GF-D8 (cell line): ENCODE results near the gene FAM8A1.
"Not testable (repeated sequence)": the region's sequence is repeated elsewhere in the genome, so short reads cannot be mapped to it uniquely, and the experiment has no call there.

Experiments used
- DNase-seq: peaks from one replicate; lab custom pipeline; 2025; lab: John Stamatoyannopoulos, UW

Gene FAM8A1, protein sequence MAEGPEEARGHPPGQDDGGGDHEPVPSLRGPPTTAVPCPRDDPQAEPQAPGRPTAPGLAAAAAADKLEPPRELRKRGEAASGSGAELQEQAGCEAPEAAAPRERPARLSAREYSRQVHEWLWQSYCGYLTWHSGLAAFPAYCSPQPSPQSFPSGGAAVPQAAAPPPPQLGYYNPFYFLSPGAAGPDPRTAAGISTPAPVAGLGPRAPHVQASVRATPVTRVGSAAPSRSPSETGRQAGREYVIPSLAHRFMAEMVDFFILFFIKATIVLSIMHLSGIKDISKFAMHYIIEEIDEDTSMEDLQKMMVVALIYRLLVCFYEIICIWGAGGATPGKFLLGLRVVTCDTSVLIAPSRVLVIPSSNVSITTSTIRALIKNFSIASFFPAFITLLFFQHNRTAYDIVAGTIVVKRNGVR

DNA sequence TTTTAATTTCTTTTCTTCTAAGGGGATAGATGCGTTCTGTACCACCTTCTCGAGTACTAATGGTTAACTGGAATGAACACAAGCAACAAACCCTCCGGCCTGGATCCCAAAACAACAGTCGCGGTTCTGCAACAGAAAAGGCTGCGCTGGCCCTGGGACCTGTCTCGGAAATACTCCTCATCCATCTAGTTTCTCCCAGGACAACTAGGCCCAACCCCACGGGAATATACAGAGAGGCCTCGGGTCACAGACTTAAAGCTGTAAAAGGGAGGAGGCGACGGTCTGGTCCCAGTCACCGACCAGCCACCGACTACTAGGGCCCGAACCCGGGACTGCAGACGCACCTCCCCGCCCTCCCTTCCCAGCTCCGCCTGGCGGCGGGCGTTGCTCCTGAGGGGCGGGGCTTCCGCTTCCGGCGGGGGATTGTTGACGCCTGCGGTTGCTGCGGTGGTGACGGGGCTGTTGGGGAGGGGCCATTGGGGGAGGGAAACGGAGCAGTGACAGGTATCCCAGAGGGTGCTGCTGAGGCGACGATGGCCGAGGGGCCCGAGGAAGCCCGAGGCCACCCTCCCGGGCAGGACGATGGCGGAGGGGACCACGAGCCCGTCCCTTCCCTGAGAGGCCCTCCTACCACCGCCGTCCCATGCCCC, at the start of gene FAM8A1:
Gene FAM8A1, plus strand, starts transcription at position 426 of the 650 bp plus-strand sequence. Its CDS starts 108 bp downstream, at position 534.
- peak; percentile 72 for DNase-seq

DNA sequence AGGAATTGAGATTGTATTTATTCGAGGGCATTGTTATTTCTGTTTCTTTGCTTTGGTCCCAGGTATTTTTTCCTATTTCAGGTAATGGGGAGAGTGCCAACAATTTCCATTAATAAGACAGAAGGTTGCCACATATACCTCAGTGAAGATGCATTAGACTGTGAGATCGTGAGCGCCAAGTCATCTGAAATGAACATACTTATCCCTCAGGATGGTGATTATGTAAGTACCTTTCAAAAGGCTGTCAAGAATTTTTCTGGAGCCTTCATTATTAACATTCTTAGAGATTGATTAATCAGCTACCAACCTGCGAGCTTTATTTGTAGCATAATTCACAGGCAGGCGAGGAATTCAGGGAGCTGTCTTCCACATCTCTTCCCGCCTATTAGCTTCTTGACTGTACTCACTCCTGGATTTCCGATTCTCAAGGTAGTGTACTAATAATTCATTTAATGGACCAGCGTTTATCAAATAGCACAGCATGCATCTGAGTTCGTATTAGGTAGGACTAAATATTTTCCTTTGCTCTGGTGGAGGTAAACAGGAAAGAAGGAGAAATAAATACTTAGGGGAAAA, 48.6 kb upstream of the FAM8A1 start:
- DNase-seq: no peak

DNA sequence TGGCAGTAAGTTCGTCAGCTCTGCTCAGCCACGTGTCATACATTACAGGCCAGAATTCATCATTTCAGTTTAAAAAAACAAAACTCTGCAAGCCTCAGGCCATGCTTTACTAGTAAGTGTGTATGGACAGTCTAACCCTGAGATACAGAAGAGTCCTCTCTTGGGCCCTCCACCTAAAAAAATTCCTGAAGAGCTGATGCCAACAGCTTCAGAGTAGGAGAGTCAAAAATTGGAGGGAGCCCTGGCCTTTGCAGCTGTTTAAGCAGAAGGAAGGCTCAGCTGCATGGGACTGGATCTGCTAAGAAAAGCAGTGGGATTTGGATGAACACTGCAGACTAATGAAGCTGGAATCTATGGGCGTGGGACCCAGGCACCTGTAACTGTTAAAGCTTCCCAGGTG, 47.2 kb upstream of the FAM8A1 start:
- DNase-seq: no peak

DNA sequence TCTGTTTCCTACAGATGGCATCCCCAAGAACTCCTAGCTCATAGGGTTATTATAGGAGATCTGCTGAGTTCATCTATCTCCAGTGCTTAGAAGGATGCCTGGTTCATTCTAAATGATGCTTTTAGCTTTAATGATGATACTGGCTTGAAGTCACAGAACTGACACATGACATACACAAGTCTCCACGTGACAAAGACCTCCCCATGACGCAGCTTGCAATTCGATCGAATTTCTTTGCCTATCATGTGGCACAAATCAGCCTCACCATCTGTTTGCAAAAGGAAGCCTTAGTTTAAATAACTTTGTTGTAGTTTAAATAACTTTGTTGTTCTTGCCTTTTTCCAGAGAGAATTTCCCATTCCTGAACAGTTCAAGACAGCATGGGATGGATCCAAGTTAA, 44.1 kb upstream of the FAM8A1 start:
- no peak for DNase-seq

DNA sequence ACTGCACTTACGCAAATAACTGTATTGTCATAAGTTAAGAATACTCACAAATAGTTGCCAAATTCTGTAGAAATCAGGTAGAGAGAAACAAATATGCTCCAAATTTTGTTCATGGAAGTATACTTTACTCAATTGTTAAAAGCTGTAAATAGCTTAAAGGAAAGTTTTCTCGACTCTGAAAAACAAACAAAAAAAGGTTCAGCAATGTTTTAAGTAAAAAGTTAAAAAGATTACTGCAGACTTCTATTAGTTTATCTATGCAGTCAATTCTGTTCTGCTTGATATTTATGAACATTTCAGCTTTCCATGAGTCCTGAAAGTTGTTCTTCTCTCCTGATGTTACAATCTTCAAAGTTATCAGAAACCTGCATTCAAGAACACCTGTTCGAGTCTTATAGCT, 37.5 kb upstream of the FAM8A1 start:
- DNase-seq: no peak

DNA sequence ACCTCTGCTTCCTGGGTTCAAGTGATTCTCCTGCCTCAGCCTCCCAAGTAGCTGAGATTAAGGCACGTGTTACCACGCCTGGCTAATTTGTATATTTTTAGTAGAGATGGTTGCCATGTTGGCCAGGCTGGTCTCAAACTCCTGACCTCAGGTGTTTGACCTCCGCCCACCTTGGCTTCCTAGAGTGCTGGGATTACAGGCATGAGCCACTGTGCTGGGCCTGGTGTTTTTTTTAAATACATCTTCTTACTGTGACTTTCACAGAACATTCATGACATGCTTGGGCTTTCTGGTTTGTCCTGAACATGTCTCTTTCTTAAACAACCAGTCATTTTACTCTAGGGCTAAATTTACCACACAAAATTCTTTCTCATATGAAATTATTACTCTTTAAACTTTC, 34.7 kb upstream of the FAM8A1 start:
- DNase-seq: no peak

DNA sequence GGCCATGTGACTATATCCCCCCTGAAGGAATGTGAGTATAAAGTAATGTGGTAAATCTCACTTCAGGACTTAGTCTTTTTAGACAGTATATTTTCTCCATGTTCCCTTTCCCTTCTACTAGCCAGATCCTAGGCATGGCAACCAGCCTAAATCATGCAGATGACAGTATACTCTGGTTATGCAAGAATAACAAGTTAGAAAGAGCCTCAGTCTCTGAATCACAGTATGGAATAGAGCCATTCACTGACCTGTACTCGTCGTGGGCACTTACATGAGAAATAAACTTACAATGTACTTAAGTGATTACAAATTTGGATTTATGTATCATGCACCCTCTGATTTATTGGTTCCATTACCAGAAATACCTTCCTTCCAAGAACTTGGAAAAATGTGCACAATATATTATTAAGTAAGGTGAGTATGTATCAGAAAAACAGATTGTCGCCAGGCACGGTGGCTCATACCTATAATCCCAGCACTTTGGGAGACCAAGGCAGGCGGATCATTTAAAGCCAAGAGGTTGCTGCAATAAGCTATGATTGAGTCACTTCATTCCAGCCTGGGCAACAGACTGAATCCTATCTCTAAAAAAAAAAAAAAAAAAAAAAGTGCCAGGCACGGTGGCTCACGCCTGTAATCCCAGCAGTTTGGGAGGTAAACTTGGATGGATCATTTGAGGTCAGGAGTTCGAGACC, 25.1 kb upstream of the FAM8A1 start:
- no peak for DNase-seq

DNA sequence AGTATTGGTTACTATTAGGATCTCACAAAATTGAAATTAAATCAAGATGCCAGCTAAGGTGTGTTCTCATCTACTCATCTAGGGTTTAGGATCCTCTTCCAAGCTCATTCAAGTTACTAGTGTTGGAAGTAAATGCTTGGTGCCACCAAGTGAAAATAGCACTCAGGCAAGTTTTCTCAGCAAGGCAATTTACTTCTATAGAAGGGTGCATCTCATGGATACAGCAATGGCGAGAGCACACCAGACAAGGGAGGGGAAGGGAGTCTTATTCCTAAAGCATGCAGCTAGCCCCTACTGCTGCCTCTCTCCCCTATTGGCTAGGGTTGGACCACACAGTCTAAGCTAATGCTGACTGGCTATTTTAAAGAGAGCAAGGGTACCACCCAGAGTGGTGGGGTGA, 23.0 kb upstream of the FAM8A1 start:
- DNase-seq: no peak

DNA sequence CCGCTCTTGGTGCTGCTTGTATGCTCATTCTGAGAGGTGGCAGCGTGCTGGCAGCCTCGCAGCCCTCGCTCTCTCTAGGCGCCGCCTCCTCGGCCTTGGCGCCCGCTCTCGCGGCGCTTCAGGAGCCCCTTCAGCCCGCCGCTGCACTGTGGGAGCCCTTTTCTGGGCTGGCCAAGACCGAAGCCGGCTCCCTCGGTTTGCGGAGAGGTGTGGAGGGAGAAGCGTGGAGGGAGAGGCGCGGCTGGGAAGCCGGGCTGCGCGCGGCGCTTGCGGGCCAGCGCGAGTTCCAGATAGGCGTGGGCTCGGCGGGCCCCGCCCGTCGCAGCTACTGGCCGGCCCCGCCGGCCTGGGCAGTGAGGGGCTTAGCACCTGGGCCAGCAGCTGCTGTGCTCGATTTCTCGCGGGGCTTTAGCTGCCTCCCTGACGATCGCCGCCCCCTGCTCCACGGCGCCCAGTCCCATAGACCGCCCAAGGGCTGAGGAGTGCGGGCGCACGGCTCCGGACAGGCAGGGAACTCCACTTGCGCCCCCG, 19.5 kb upstream of the FAM8A1 start:
- no peak for DNase-seq

DNA sequence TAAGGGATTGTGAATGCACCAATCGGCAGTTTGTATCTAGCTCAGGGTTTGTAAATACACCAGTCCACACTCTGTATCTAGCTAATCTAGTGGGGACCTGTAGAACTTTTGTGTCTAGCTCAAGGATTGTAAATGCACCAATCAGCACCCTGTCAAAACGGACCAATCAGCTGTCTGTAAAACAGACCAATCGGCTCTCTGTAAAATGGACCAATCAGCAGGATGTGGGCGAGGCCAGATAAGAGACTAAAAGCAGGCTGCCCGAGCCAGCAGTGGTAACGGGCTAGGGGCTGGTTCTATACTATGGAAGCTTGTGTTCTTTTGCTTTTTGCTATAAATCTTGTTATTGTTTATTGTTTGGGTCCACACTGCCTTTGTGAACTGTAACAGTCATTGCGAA, 18.8 kb upstream of the FAM8A1 start:
- not testable (repeated sequence) for DNase-seq

DNA sequence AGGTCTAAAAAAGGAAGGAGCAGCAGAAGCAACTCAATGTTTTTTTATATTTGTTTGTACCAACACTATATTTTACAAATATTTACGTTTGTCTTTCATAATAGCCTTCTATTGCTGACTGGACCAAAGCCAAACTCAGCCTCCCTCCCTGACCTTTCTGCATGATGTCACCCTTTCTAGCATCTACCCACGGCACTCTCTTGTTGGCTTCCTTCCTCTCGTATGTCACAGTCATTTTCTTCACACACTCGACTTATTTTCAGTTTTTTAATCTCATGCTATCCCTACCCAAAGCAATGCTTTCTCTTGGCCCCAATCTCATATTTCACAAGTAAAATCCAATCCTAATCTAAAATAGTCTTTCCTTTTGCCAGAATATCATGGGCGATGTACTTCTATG, 16.3 kb upstream of the FAM8A1 start:
- DNase-seq: no peak

DNA sequence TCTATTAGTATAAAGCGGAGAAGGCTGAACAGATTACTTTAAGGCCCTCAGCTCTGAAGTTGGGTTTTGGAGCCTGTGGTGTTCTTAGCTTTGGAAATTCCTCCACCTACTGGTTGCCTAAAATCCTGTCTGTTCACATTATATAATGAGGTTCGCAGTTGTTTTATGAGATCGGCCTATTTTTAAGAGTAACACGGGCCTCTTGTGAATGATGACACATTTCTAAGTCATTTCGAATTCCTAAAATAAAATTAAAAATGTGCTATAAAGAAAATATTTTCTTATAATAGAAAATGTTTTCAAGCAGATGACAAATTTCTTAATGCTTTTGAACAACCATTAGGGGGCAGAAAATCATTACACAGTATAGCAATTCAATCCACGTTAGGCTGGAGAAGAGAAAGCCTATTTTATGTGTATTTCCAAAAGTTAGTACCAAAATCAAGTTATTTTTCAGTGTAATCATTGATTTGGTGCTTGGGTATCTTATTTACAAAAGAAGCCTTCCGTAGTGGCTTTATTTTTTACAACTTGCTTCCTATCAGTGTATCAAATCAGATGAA, 15.8 kb upstream of the FAM8A1 start:
- DNase-seq: peak; percentile 34

DNA sequence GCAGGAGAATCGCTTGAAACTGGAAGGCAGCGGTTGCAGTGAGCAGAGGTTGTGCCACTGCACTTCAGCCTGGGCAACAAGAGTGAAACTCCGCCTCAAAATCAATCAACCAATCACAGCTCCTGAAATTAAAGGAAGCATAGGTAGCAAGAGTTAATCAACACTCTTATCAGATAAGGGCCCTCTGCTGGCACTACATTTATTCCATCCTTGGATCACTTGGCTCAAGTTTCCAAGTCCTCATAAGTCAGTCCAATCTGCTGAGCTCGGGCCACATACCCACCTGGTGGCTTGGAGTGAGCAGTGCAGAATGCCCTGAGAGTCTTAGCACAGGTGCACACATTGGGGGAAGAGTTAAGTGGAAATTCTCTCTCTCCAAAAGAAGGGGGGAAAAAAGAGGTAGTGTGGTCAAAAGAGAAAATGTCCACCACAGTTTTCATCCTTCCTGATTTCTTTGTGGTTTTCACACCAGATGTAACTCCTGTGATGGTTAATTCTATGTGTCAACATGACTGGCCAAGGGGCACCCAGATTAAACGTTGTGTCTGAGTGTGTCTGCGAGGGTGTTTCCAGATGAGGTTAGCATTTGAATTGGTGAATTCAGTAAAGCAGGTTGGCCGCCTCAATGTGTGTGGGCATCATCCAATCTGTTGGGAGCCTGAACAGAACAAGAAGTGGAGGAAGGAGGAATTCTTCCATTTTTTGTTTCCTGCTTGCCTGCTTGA, 14.2 kb upstream of the FAM8A1 start:
- DNase-seq: peak; percentile 23

DNA sequence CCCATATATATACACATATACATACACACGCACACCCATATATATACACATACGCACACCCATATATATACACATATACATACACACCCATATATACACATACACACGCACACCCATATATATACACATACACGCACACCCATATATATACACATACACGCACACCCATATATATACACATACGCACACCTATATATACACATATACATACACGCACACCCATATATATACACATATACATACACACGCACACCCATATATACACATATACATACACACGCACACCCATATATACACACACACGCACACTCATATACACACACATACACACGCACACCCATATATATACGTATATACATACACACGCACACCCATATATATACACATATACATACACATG, 13.5 kb upstream of the FAM8A1 start:
- not testable (repeated sequence) for DNase-seq

DNA sequence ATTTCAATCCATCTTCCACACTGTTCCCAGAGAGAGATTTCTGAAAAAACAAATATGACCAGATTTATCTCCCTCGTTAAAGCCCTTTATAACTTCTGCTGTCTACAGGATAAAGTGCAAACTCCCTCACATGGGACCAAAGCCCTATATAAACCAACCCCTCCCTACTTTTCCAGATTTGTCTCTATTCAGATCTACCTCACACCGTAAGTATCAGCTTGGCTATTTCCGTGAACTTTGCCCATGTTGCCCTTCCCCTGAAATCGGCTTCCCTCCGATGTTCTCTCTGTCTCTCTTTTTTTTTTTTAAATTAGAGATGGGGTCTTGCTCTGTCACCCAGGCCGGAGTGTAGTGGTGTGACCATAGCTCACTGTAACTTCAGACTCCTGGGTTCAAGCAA, 12.1 kb upstream of the FAM8A1 start:
- no peak for DNase-seq

DNA sequence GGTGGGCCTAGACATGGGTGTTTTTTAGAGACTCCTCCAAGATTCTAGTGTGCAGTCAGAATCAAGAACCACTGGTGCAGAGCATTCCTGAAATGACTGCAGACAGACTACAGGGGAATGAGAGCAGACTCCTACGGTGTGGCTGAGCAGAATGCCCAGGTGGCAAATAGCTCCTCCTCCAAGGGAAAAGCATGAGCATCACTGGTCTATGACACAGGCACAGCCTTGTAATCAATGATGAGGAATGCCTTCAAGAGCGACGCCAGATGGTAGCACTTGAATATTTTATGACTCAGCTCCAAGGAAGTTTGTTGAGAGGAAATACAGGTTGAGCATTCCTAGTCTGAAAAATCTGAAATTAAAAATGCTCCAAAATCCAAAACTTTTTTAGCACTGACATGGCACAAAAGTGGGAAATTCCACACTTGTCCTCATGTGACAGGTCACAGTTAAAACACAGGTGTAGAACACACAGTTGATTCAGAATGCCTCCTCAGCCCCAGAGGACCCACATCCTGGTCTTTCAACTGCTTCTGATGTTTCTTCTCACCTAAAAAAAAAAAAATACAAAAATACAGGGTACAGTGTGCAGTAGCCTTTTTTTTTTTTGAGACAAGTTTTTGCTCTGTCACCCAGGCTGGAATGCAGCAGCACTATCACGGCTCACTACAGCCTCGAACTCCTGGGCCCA, 10.6 kb upstream of the FAM8A1 start:
- no peak for DNase-seq

DNA sequence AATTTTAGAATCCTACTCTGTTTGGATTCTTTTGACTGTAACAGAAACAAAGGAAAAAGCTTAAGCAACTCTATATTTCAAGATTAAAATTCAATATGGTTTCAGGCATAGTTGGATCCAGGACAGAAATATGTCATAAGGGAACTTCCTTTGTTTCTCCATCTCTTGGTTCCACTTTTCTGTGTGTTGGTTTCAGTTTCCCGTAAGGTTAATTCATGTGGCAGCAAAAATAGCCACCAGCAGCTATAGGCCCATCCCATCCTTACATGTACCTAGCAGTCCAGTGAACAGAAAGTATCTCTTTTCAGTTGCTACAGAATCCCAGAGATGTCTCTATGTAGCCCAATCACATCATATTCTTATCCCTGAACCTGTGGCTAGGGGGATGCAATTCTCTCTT, 8.8 kb upstream of the FAM8A1 start:
- peak; percentile 20 for DNase-seq

DNA sequence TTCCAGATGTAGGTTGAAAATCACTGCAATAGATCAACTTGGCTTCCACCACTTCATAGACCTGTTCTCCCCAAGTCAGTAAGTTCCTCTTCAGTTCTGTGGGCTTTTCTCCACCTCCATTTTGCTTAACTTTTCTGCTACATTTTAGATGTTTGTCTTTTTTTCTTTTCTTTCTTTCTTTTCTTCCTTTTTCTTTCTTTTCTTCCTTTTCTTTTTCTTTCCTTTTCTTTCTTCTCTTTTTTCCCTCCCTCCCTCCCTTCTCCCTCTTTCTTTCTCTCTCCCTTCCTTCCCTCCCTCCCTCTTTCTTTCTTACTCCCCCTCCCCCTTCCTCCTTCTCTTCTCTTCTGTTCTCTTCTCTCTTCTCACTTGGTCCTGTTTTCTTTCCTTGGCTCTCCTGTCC, 6.9 kb upstream of the FAM8A1 start:
- no peak for DNase-seq

DNA sequence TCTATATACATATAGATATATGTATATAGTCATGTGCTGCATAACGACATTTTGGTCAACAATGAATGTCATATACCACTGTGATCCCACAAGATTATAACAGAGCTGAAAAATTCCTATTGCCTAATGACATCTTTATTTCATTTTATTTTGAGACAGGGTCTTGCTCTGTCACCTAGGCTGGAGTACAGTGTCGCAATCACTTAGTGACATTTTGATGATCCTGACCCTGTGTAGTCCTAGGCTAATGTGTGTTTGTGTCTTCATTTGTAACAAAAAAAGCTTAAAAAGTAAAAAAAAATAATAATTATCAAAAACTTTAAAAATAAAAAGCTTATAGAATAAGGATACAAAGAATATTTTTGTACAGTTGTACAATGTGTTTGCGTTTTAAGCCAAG, 4.0 kb upstream of the FAM8A1 start:
- no peak for DNase-seq

DNA sequence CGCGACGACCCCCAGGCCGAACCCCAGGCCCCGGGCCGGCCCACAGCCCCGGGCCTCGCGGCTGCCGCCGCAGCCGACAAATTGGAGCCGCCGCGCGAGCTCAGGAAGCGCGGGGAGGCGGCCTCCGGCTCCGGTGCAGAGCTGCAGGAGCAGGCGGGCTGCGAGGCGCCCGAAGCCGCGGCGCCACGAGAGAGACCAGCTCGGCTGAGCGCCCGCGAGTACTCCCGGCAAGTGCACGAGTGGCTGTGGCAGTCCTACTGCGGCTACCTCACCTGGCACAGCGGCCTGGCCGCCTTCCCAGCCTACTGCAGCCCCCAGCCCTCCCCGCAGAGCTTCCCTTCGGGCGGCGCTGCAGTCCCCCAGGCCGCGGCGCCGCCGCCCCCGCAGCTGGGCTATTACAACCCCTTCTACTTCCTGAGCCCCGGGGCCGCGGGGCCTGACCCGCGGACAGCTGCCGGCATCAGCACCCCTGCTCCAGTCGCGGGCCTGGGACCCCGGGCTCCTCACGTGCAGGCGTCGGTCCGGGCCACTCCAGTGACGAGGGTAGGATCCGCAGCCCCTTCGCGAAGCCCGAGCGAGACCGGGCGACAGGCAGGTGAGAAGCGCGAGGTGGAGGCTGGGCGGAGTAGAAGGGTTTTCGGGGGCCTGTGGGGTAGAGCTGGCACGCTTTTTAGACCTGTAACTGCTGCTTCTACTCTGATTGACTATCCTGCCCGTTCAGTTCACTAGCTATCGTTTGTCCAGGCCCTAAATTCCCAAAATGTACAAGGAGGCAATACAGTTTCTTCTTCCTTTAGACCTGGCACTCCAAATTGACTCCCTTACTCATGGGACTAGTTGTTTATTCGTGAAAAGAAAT, 654 bp downstream of the FAM8A1 start:
- peak; percentile 25 for DNase-seq
